Erythroblast (primary cell): ENCODE data around the gene AFF3.

Experiments
- GATA1 ChIP-seq: IDR thresholded peaks from 2 replicates; pipeline ENCODE4 v1.6.1; 2011; ENCODE audit warnings: low read depth, mild to moderate bottlenecking, control low read depth, low read length, moderate library complexity
- POLR2A ChIP-seq: IDR thresholded peaks from 2 replicates; pipeline ENCODE4 v1.6.1; 2011; ENCODE audit warnings: mild to moderate bottlenecking, low read length

DNA sequence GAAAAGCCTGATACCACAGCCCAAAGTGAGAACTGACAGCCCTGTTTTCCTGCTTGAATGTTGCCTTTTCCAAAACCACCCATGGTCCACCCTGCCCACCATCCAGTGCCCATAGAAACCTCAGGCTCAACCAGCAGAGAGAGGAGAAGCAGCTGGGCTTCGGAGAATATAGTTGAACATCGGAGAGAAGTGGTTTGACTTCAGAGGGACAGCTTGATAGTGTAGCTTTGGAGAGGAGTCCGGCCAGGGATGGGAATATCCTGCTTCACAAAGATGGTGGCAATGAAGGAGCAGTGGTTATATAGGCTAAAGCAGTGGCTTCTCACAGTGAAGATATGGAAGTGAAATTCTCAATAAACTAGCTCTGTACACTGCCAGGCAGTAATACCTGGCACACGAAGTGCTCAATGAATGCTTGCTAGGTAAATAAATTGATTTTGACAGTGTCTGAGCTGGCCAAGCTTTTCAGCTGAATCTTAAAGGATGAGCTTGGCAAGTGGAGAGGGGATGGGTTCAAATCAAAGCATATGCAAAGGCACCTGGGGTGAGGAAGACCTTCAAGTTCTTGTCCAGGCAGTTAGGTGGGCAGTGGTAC lies 21.2 kb downstream of the AFF3 start:
- TF ChIP-seq POLR2A (no peak), GATA1 (no peak)
